ENCODE results near the gene CPNE8. TPM values are rescaled to one million over a fixed set of nuclear protein-coding genes. Genes with fewer than 3 reads are reported as not detected.

Gene CPNE8
- total and polyA plus RNA-seq, 10 of the 15 experiments (the other 5 are each of a cell fraction or from before 2014, with no cell fraction given), result 11.3 to 38.4 (median 18.9) TPM

DNA sequence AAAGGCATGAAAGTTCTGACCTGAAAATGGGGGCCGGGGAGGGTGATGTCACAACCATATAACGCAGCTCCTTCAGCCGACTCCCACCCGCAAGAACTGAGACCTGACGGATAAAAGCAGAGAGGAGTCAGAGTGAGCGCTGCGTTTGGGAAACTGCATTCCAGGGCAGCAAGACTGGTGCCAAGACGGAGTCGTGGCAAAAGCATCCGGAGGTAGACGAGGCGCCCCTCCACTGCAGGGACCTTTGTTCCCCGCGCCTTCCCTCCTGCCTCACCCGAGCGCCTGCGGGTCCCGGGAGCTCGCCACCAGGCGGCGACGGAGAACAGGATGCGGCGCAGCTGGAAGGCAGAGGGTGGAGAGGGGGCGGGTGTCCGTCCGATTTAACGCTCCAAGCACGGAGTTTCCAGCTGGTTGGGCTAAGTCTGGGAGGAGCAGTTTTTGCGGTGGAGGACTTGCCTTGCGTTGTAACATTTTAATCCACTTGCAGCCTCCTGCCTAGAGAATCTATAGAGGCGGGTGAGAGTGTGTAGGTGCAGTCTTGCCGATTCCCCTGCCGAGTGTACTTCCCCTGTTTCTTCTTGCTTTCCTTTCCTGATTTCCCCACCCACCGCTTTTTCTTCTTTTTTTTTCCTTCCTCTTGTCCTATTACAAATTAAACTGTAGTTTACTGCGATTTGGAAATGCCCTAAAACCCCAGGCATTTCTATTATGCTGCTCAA is 1.2 kb upstream of the CPNE8 start:
- ATAC-seq (peak; percentile 71), FAIRE-seq (no peak), DNase-seq (ENCODE audit: low read depth, low spot score) (peak; percentile 56)
- Histone ChIP-seq H4K20me1 (ENCODE audit: control insufficient read depth, insufficient read depth) (no peaks in the 10 kb centered on the region), H3K4me3 (peak overlapping the region; percentile 82), H3K9ac (ENCODE audit: control insufficient read depth, insufficient read depth, low read length) (peak overlapping the region; percentile 93), H3K4me2 (ENCODE audit: control insufficient read depth, insufficient read depth) (peak overlapping the region; percentile 92), H3K27me3 (replicated peaks in 1 of 2; ENCODE audit: control insufficient read depth in 2 of 2, insufficient read depth in 2 of 2, low read length in 1 of 2) (no peaks in the 10 kb centered on the region), H3K36me3 (ENCODE audit: control insufficient read depth in 2 of 2, insufficient read depth in 2 of 2, low read length in 1 of 2) (no peaks in the 10 kb centered on the region), H3K79me2 (ENCODE audit: control insufficient read depth, insufficient read depth, low read length) (peaks cover 36% of the 10 kb centered on the region), H3K9me3 (replicated peaks; ENCODE audit: control insufficient read depth, insufficient read depth, low read length) (no peaks in the 10 kb centered on the region), H3K27ac (ENCODE audit: control insufficient read depth, insufficient read depth) (peak overlapping the region; percentile 95), H3K4me1 (ENCODE audit: control insufficient read depth, insufficient read depth, low read length) (no peaks in the 10 kb centered on the region; the same call in 1 of the 2 replicates), H2AFZ (ENCODE audit: control insufficient read depth, low read depth, low read length) (peak overlapping the region; percentile 94)
- CTCF ChIA-PET, result interaction anchor here (0.7 to 8.2 kb wide), 30 partner anchors 8 to 769 kb away, joined by 3 to 68 read pairs (median 7); no protein-coding TSS in a partner anchor
- BruUV-seq (replicated peaks), result no TSS peak
- in situ Hi-C loops (cut with MboI) (loop anchor here (5.0 to 25.0 kb wide), 3 partner anchors 219 to 772 kb away; no protein-coding TSS in a partner anchor), intact Hi-C loops (cut with micrococcal nuclease; ENCODE audit: unreplicated experiment) (loop anchor here (1.0 to 10.0 kb wide), 6 partner anchors 74 to 708 kb away; partner anchors contain the start of gene ABCD2)
- POLR2A ChIA-PET, result interaction anchor here (0.6 to 5.0 kb wide), 9 partner anchors 11 to 556 kb away, joined by 3 to 36 read pairs (median 5); no protein-coding TSS in a partner anchor
- RAD21 ChIA-PET (ENCODE audit: unreplicated experiment), result interaction anchor here (0.6 to 13.3 kb wide), 24 partner anchors 9 to 581 kb away, joined by 3 to 170 read pairs (median 6); no protein-coding TSS in a partner anchor
- SMC1A ChIA-PET (ENCODE audit: uncharacterized antibody, unreplicated experiment), result interaction anchor here (0.7 to 6.7 kb wide), 37 partner anchors 8 to 587 kb away, joined by 3 to 66 read pairs (median 4); no protein-coding TSS in a partner anchor
- WGBS (ENCODE audit: insufficient coverage, insufficient replicate concordance, low lambda C conversion rate, missing lambda C conversion rate), result 1% methylated on average over 36 of the region's 36 CpGs
- 0 out of 2 replicates have a peak, but pooled peaks have one; percentile 46 for TF ChIP-seq STAT1 (conservative IDR thresholded peaks at IDR 0.05)
- TF ChIP-seq DPF2 (IDR thresholded peaks at IDR 0.05), result no peak; the same call in 1 of the 2 replicates
- peak; percentile 79 for TF ChIP-seq SMC3 (IDR thresholded peaks at IDR 0.05; ENCODE audit: borderline replicate concordance, low read length)
- TF ChIP-seq CHD1 (IDR thresholded peaks at IDR 0.05; ENCODE audit: low read depth, low read length), result no peak
- peak; percentile 65 for TF ChIP-seq KLF5 (IDR thresholded peaks at IDR 0.05; ENCODE audit: partially characterized antibody)
- TF ChIP-seq NR2F1 (conservative IDR thresholded peaks at IDR 0.05), result 0 out of 2 replicates have a peak, but pooled peaks have one; percentile 29
- no peak for TF ChIP-seq MYB (IDR thresholded peaks at IDR 0.05; ENCODE audit: borderline replicate concordance, low read depth, low read length)
- TF ChIP-seq ZNF24 (IDR thresholded peaks at IDR 0.05), result peak; percentile 61
- TF ChIP-seq, protein P1, sequence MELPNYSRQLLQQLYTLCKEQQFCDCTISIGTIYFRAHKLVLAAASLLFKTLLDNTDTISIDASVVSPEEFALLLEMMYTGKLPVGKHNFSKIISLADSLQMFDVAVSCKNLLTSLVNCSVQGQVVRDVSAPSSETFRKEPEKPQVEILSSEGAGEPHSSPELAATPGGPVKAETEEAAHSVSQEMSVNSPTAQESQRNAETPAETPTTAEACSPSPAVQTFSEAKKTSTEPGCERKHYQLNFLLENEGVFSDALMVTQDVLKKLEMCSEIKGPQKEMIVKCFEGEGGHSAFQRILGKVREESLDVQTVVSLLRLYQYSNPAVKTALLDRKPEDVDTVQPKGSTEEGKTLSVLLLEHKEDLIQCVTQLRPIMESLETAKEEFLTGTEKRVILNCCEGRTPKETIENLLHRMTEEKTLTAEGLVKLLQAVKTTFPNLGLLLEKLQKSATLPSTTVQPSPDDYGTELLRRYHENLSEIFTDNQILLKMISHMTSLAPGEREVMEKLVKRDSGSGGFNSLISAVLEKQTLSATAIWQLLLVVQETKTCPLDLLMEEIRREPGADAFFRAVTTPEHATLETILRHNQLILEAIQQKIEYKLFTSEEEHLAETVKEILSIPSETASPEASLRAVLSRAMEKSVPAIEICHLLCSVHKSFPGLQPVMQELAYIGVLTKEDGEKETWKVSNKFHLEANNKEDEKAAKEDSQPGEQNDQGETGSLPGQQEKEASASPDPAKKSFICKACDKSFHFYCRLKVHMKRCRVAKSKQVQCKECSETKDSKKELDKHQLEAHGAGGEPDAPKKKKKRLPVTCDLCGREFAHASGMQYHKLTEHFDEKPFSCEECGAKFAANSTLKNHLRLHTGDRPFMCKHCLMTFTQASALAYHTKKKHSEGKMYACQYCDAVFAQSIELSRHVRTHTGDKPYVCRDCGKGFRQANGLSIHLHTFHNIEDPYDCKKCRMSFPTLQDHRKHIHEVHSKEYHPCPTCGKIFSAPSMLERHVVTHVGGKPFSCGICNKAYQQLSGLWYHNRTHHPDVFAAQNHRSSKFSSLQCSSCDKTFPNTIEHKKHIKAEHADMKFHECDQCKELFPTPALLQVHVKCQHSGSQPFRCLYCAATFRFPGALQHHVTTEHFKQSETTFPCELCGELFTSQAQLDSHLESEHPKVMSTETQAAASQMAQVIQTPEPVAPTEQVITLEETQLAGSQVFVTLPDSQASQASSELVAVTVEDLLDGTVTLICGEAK (IDR thresholded peaks at IDR 0.05; ENCODE audit: borderline replicate concordance), result no peak; the same call in 1 of the 2 replicates
- TF ChIP-seq POLR2A (IDR thresholded peaks at IDR 0.05; ENCODE audit: low read depth, low read length), result peak; percentile 78
- TF ChIP-seq, protein P2, sequence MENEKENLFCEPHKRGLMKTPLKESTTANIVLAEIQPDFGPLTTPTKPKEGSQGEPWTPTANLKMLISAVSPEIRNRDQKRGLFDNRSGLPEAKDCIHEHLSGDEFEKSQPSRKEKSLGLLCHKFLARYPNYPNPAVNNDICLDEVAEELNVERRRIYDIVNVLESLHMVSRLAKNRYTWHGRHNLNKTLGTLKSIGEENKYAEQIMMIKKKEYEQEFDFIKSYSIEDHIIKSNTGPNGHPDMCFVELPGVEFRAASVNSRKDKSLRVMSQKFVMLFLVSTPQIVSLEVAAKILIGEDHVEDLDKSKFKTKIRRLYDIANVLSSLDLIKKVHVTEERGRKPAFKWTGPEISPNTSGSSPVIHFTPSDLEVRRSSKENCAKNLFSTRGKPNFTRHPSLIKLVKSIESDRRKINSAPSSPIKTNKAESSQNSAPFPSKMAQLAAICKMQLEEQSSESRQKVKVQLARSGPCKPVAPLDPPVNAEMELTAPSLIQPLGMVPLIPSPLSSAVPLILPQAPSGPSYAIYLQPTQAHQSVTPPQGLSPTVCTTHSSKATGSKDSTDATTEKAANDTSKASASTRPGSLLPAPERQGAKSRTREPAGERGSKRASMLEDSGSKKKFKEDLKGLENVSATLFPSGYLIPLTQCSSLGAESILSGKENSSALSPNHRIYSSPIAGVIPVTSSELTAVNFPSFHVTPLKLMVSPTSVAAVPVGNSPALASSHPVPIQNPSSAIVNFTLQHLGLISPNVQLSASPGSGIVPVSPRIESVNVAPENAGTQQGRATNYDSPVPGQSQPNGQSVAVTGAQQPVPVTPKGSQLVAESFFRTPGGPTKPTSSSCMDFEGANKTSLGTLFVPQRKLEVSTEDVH (IDR thresholded peaks at IDR 0.05; ENCODE audit: low read depth, partially characterized antibody), result no peak
- no peak for TF ChIP-seq KDM1A (IDR thresholded peaks at IDR 0.05; ENCODE audit: borderline replicate concordance)
- peak; percentile 46; the same call in 1 of the 2 replicates for TF ChIP-seq BACH1 (IDR thresholded peaks at IDR 0.05; ENCODE audit: borderline replicate concordance)
- TF ChIP-seq, protein P3, sequence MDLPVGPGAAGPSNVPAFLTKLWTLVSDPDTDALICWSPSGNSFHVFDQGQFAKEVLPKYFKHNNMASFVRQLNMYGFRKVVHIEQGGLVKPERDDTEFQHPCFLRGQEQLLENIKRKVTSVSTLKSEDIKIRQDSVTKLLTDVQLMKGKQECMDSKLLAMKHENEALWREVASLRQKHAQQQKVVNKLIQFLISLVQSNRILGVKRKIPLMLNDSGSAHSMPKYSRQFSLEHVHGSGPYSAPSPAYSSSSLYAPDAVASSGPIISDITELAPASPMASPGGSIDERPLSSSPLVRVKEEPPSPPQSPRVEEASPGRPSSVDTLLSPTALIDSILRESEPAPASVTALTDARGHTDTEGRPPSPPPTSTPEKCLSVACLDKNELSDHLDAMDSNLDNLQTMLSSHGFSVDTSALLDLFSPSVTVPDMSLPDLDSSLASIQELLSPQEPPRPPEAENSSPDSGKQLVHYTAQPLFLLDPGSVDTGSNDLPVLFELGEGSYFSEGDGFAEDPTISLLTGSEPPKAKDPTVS (IDR thresholded peaks at IDR 0.05; ENCODE audit: low read depth, low read length), result no peak
- TF ChIP-seq NFYB (IDR thresholded peaks at IDR 0.05; ENCODE audit: insufficient read depth, low read depth, low read length), result no peak
